HepG2 (cell line): Measurements from ENCODE around the gene RTEL1. TPM values are rescaled to one million over a fixed set of nuclear protein-coding genes. Genes with fewer than 3 reads are reported as not detected.

ENCODE experiments used
- CHD2 ChIP-seq: IDR thresholded peaks from 2 replicates; pipeline ENCODE4 v1.6.1; 2011; ENCODE audit warnings: low read depth, low read length, improper control_type of control experiment
- ESRRA ChIP-seq: sonication (generic); formaldehyde crosslinking; IDR thresholded peaks from 2 replicates; pipeline ENCODE4 v1.5.1; 2020; ENCODE audit warnings: mild to moderate bottlenecking, low read depth, missing genetic modification reagents
- IKZF4 ChIP-seq: sonication (generic); formaldehyde crosslinking; IDR thresholded peaks from 2 replicates; pipeline ENCODE4 v1.5.1; 2020; ENCODE audit warnings: borderline replicate concordance, mild to moderate bottlenecking, low read depth, missing genetic modification reagents; ENCODE audit errors: not compliant biosample characterization
- KAT8 ChIP-seq: IDR thresholded peaks from 2 replicates; pipeline ENCODE4 v1.6.1; 2016; ENCODE audit warnings: missing genetic modification reagents, missing compliant biosample characterization
- KDM6A ChIP-seq: IDR thresholded peaks from 2 replicates; pipeline ENCODE4 v1.6.1; 2016; ENCODE audit warnings: low read depth
- PCBP1 ChIP-seq: fragments of 200-400 bp; formaldehyde crosslinking; IDR thresholded peaks from 2 replicates; pipeline ENCODE4 v1.6.1; 2017; ENCODE audit warnings: mild to moderate bottlenecking, low read depth, low read length, borderline replicate concordance
- REST ChIP-seq, 2 experiments: IDR thresholded peaks; 2 replicates each; pipeline ENCODE4 v1.6.1; 2011 to 2012; ENCODE audit warnings: low read length in 2 of 2, borderline replicate concordance in 1 of 2, low read depth in 1 of 2, mild to moderate bottlenecking in 1 of 2, moderate library complexity in 1 of 2
- SRY ChIP-seq: sonication (generic); formaldehyde crosslinking; IDR thresholded peaks from 2 replicates; pipeline ENCODE4 v1.8.0; 2022; ENCODE audit warnings: mild to moderate bottlenecking, missing genetic modification reagents
- TP53 ChIP-seq: sonication (generic); formaldehyde crosslinking; conservative IDR thresholded peaks from 2 replicates; pipeline ENCODE4 v1.4.0; 2020; ENCODE audit warnings: missing genetic modification reagents
- ZBTB38 ChIP-seq: sonication (generic); formaldehyde crosslinking; IDR thresholded peaks from 2 replicates; pipeline ENCODE4 v1.5.1; 2020; ENCODE audit warnings: mild to moderate bottlenecking, missing genetic modification reagents
- ZBTB39 ChIP-seq: sonication (generic); formaldehyde crosslinking; IDR thresholded peaks from 2 replicates; pipeline ENCODE4 v1.5.0; 2020; ENCODE audit warnings: missing genetic modification reagents
- ZNF224 ChIP-seq: sonication (generic); formaldehyde crosslinking; IDR thresholded peaks from 2 replicates; pipeline ENCODE4 v1.5.0; 2020; ENCODE audit warnings: mild to moderate bottlenecking, missing genetic modification reagents
- ZNF230 ChIP-seq: sonication (generic); formaldehyde crosslinking; IDR thresholded peaks from 2 replicates; pipeline ENCODE4 v1.4.0; 2020; ENCODE audit warnings: mild to moderate bottlenecking, missing genetic modification reagents
- ZNF343 ChIP-seq: sonication (generic); formaldehyde crosslinking; IDR thresholded peaks from 2 replicates; pipeline ENCODE4 v1.4.0; 2020; ENCODE audit warnings: mild to moderate bottlenecking, missing genetic modification reagents
- ZNF547 ChIP-seq: sonication (generic); formaldehyde crosslinking; IDR thresholded peaks from 2 replicates; pipeline ENCODE4 v1.5.1; 2020; ENCODE audit warnings: mild to moderate bottlenecking, missing genetic modification reagents
- polyA plus RNA-seq, 8 experiments: library from polyadenylated mRNA; depleted of rRNA in 3 of 8; stranded (reverse) in 7 of 8; unstranded in 1 of 8; fragments of >200 nt; fragmentation: Illumina TruSeq in 4 of 8; extraction: Trizol in 4 of 8; gene quantifications; 2 replicates each; pipeline versions ENCODE4 v1.2.1 to v1.2.3, GENCODE V29; 2011 to 2016; ENCODE audit warnings: low read depth in 4 of 8, missing spikeins in 1 of 8, mixed read lengths in 1 of 8; ENCODE audit not compliant: insufficient read depth in 1 of 8
- total RNA-seq, 5 experiments: library from RNA; depleted of rRNA; stranded (reverse); fragments of >200 nt; fragmentation: Illumina TruSeq; extraction: Trizol; gene quantifications; 2 replicates each; pipeline ENCODE4 v1.2.3, GENCODE V29; 2016; ENCODE audit warnings: low read depth in 1 of 5
- TF ChIP-seq, protein P1 (sequence below): sonication (generic); formaldehyde crosslinking; IDR thresholded peaks from 2 replicates; pipeline ENCODE4 v1.8.1; 2022; ENCODE audit warnings: low read depth, mild to moderate bottlenecking, missing genetic modification reagents
- TF ChIP-seq, protein P2 (sequence below): sonication (generic); formaldehyde crosslinking; IDR thresholded peaks from 2 replicates; pipeline ENCODE4 v1.4.0; 2020; ENCODE audit warnings: missing genetic modification reagents
- TF ChIP-seq, protein P3 (sequence below): sonication (generic); formaldehyde crosslinking; IDR thresholded peaks from 2 replicates; pipeline ENCODE4 v1.4.0; 2020; ENCODE audit warnings: missing genetic modification reagents

Gene RTEL1
- total and polyA plus RNA-seq, 2 of the 13 experiments (the other 11 are each of a cell fraction or from before 2014, with no cell fraction given), result 21.8 to 36.4 TPM

DNA sequence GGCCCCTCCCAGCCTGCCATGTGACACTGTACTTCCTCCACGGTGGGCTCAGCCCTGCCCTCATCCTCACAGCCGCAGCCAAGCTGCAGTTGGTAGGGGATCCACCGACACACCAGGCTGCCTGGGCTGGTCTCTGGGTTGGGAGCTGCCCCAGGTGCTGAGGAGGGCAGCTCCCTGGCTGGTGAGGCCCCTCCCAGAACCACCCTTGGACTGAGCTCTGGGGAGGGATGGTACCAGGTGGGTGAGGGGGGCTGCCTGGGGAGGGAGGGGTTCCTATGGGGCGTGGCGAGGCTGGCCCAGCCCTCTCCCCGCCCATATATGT lies 38.2 kb downstream of the RTEL1 start (continued):
- TF ChIP-seq, protein P1, sequence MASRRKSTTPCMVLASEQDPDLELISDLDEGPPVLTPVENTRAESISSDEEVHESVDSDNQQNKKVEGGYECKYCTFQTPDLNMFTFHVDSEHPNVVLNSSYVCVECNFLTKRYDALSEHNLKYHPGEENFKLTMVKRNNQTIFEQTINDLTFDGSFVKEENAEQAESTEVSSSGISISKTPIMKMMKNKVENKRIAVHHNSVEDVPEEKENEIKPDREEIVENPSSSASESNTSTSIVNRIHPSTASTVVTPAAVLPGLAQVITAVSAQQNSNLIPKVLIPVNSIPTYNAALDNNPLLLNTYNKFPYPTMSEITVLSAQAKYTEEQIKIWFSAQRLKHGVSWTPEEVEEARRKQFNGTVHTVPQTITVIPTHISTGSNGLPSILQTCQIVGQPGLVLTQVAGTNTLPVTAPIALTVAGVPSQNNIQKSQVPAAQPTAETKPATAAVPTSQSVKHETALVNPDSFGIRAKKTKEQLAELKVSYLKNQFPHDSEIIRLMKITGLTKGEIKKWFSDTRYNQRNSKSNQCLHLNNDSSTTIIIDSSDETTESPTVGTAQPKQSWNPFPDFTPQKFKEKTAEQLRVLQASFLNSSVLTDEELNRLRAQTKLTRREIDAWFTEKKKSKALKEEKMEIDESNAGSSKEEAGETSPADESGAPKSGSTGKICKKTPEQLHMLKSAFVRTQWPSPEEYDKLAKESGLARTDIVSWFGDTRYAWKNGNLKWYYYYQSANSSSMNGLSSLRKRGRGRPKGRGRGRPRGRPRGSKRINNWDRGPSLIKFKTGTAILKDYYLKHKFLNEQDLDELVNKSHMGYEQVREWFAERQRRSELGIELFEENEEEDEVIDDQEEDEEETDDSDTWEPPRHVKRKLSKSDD (CRISPR knock-in tag), result peak; percentile 9; the same call in 1 of the 2 replicates
- peak in 1 of 2 experiments; percentile 31; a peak in 1 of 4 replicates for TF ChIP-seq REST (IDR thresholded peaks at IDR 0.05; ENCODE audit: borderline replicate concordance in 1 of 2, low read depth in 1 of 2, low read length in 2 of 2)
- TF ChIP-seq ZNF547 (CRISPR knock-in tag), result no peak
- 0 out of 2 replicates have a peak, but pooled peaks have one; percentile 35 for TF ChIP-seq CHD2
- TF ChIP-seq KDM6A (CRISPR knock-in tag), result no peak
- TF ChIP-seq ZNF230, result 0 out of 2 replicates have a peak, but pooled peaks have one; percentile 9
- TF ChIP-seq ZBTB38 (CRISPR knock-in tag), result peak; percentile 5; the same call in 1 of the 2 replicates
- TF ChIP-seq, protein P2, sequence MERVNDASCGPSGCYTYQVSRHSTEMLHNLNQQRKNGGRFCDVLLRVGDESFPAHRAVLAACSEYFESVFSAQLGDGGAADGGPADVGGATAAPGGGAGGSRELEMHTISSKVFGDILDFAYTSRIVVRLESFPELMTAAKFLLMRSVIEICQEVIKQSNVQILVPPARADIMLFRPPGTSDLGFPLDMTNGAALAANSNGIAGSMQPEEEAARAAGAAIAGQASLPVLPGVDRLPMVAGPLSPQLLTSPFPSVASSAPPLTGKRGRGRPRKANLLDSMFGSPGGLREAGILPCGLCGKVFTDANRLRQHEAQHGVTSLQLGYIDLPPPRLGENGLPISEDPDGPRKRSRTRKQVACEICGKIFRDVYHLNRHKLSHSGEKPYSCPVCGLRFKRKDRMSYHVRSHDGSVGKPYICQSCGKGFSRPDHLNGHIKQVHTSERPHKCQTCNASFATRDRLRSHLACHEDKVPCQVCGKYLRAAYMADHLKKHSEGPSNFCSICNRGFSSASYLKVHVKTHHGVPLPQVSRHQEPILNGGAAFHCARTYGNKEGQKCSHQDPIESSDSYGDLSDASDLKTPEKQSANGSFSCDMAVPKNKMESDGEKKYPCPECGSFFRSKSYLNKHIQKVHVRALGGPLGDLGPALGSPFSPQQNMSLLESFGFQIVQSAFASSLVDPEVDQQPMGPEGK, result peak; percentile 34; the same call in 1 of the 2 replicates
- TF ChIP-seq ZNF343, result 0 out of 2 replicates have a peak, but pooled peaks have one; percentile 45
- no peak for TF ChIP-seq ESRRA
- TF ChIP-seq, protein P3, sequence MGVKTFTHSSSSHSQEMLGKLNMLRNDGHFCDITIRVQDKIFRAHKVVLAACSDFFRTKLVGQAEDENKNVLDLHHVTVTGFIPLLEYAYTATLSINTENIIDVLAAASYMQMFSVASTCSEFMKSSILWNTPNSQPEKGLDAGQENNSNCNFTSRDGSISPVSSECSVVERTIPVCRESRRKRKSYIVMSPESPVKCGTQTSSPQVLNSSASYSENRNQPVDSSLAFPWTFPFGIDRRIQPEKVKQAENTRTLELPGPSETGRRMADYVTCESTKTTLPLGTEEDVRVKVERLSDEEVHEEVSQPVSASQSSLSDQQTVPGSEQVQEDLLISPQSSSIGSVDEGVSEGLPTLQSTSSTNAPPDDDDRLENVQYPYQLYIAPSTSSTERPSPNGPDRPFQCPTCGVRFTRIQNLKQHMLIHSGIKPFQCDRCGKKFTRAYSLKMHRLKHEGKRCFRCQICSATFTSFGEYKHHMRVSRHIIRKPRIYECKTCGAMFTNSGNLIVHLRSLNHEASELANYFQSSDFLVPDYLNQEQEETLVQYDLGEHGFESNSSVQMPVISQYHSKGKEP (CRISPR knock-in tag), result no peak
- no peak for TF ChIP-seq KAT8 (CRISPR knock-in tag)
- 0 out of 2 replicates have a peak, but pooled peaks have one; percentile 56 for TF ChIP-seq PCBP1
- no peak for TF ChIP-seq TP53 (CRISPR knock-in tag)
- no peak for TF ChIP-seq ZNF224
- no peak for TF ChIP-seq IKZF4 (CRISPR knock-in tag)
- TF ChIP-seq ZBTB39 (CRISPR knock-in tag), result no peak
- 0 out of 2 replicates have a peak, but pooled peaks have one; percentile 10 for TF ChIP-seq SRY
